NOMO-1 treated with DMSO at 0.1 percent for 48 hours (cell line): ENCODE measurements around the gene NDUFAF2.
A peak's percentile ranks its signal among the peaks of the same experiment; 100 is the strongest.
"Not testable (repeated sequence)": the region's sequence is repeated elsewhere in the genome, so short reads cannot be mapped to it uniquely, and the experiment has no call there.

ENCODE experiments used
- DNase-seq: peaks from one replicate; lab custom pipeline; 2025; ENCODE audit not compliant: unreplicated experiment; lab: John Stamatoyannopoulos, UW

NDUFAF2 gene

GRCh38 chr5:61168951-61169350 is 223.9 kb downstream of the NDUFAF2 start:
- no peak for DNase-seq

GRCh38 chr5:61171479-61171878 is 226.5 kb downstream of the NDUFAF2 start:
- no peak for DNase-seq

DNA sequence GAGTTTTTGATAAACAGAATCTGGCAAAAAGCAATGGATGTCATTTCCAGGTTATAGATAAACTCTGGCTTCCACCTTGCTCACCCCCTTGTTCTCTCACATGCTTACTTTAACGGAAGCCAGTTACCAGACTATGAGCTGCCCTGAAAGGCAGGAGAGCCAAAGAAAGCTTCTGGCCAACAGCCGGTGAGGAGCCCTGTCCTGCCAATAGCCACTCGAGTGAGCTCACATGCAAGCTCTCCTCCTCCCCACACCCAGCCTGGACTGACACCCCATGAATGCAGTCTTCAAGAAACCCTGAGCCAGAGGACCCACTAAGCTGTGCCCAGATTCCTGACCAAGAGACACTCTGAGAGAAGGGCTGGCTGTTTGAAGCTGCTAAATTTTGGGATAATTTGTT is 231.6 kb downstream of the NDUFAF2 start:
- no peak for DNase-seq

DNA sequence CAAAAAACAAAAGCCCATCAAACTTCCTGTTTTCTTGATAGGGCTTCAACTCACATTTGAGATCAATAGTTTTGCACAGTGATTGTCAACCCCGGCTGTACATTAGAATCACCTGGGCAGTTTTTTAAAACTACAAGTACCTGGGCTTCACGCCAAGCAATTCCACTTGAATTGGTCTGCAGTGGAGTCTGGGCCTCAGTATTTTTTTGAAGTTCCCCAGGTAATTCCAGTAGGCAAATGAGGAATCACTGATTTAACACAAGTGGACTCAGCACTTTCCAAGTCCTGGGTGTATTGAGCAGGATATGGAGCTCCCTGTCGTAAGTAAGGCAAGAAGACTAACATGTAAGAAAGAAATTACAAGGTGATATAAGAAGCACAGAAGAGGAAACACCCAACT is 232.1 kb downstream of the NDUFAF2 start:
- no peak for DNase-seq

- DNase-seq: peak; percentile 7
Measured at GRCh38 chr5:61177716-61178115, 232.7 kb downstream of the NDUFAF2 start.

- no peak for DNase-seq
Measured at GRCh38 chr5:61178702-61179101, 233.7 kb downstream of the NDUFAF2 start.

- no peak for DNase-seq
Measured at GRCh38 chr5:61180886-61181285, 235.9 kb downstream of the NDUFAF2 start.

GRCh38 chr5:61182449-61182848 is 237.4 kb downstream of the NDUFAF2 start:
- peak; percentile 31 for DNase-seq

- DNase-seq: no peak
Measured at GRCh38 chr5:61183538-61183937, 238.5 kb downstream of the NDUFAF2 start.

DNA sequence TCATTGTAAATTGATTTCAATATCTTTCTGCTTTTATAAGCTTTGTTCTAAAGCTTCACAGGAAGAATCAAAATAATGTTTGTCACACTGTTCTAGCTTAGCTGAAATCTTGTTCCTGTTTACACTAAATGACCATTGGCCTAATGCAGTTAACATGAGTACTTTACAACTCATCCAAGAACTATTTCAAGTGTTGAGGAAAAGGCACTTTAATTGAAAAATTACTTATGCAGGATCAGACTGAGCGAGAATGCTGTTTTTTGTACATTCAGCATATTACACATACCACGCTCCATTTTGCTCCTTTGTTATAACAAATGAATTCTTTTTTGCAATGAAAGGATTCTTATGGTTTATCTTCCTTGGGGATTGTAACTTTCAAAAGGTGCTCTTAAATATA is 239.7 kb downstream of the NDUFAF2 start:
- no peak for DNase-seq

GRCh38 chr5:61186634-61187033 is 241.6 kb downstream of the NDUFAF2 start:
- DNase-seq: no peak

DNA sequence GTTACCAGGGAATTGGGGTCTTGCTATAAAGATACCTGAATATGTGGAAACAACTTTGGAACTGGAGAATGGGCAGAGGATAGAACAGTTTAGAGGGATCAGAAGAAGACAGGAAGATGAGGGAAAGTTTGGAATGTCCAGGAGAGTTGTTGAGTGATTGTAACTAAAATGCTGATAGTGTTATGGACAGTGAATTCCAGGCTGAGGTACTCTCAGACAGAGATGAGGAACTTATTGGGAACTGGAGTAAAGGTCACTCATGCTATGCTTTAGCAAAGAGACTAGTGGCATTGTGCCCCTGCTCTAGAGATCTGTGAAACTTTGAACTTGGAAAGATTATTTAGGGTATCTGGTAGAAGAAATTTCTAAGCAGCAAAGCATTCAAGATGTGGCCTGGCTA is 242.3 kb downstream of the NDUFAF2 start:
- DNase-seq: not testable (repeated sequence)

- DNase-seq: not testable (repeated sequence)
Measured at GRCh38 chr5:61187826-61188225, 242.8 kb downstream of the NDUFAF2 start.

- no peak for DNase-seq
Measured at GRCh38 chr5:61198606-61199005, 253.6 kb downstream of the NDUFAF2 start.

DNA sequence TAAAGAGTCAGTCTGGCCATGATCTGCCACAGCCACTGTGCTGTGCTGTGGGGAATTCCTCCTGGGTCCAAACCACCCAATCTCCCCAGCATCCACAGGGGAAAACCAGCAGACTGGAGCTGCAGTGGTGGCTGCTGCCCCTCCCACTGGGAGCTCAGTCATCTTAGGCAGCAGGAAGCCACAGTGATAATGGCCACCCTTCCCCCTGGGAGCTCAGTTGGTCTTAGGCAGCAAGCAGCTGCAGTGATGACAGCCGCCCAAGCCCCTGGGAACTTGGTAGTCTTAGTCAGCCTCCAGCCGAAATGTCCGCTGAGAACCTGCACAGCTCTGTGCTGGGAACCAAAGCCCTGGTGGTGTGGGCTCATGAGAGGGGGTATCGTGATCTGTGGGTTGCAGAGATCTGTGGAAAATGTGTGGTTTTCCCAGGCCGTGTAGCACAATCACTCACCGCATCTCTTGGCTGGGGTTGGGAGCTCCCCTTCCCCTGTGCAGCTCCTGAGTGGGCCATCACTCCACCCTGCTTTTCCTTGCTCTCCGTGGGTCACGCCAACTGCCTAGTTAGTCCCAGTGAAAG is 255.7 kb downstream of the NDUFAF2 start:
- no peak for DNase-seq

DNA sequence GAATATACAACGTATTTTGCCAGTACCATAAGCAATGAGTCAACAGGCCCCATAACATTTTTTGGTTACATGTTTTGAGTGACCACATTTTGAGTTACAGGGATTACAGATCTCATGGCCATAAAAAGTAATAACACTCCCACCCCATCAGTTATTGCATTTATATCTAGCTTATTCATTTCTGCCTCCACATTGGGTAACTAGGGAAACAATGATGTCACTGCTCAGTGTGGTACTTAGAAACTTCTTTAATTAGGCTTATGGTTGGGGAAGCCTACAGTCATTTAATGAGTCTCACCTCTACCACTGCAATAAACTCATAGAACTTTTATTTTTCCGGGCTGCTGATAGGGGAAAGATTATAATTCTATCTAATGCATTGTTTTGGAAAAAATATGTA is 257.2 kb downstream of the NDUFAF2 start:
- no peak for DNase-seq
